ENCODE measurements around the gene MYOZ1. TPM values are rescaled to one million over a fixed set of nuclear protein-coding genes. Genes with fewer than 3 reads are reported as not detected.
"Not testable (repeated sequence)": the region's sequence is repeated elsewhere in the genome, so short reads cannot be mapped to it uniquely, and the experiment has no call there.

The MYOZ1 gene, protein sequence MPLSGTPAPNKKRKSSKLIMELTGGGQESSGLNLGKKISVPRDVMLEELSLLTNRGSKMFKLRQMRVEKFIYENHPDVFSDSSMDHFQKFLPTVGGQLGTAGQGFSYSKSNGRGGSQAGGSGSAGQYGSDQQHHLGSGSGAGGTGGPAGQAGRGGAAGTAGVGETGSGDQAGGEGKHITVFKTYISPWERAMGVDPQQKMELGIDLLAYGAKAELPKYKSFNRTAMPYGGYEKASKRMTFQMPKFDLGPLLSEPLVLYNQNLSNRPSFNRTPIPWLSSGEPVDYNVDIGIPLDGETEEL
- total RNA-seq (2021) = 0.22 and 0.75 TPM in 2 replicates
- Bru-seq, nascent RNA = percentile 7 among the genes with signal in this experiment
- BruChase-seq, experiment 1, labeled RNA remaining after a 2-hour chase = percentile 10 among the genes with signal in this experiment
- BruChase-seq, experiment 2, labeled RNA remaining after a 6-hour chase = percentile 15 among the genes with signal in this experiment
- long read RNA-seq = 0 reads

DNA sequence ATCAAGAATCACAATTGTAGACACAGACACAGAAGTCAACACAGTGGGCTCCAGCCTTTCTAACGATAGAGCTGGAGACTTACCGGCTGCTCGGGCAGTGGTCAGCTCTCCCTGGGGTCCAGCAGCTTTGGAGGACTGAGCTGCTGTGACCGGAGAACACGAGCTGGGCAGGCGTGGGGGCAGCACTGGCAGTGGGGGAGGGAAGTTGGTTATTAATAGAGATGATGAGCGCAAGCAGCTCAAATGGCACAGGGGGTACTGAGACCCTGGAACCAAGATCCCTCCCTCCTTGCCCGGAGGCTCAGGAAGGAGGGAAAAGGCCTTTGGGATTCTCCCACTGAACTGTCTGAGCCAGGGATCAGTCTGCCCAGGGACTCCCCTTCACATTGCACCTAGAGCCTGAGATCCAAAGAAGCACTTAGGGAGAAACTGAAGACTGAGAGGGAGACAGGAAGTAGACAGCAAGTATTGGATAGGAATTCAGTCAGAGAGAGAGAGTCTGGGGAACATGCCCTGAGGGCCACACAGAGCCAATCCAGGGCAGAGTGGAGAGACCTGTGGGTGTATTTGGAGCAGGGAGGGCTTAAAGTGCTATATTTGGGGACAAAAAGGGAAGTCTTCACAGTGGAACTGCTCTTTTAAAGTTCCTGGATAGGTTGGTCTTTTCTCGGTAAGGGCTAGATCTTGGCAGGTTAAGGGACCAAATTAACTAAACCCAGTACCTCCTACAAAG, at the start of gene MYOZ1:
MYOZ1 (minus strand) TSS at position 147 of the 733 bp plus-strand sequence. CDS start 1,457 bp downstream, outside the sequence.
- no peaks in the 10 kb centered on the region for H3K36me3 ChIP-seq (ENCODE audit: low read depth)
- TF ChIP-seq EZH2 (IDR thresholded peaks at IDR 0.05; ENCODE audit: low read depth) = no peak
- TF ChIP-seq, protein P1, sequence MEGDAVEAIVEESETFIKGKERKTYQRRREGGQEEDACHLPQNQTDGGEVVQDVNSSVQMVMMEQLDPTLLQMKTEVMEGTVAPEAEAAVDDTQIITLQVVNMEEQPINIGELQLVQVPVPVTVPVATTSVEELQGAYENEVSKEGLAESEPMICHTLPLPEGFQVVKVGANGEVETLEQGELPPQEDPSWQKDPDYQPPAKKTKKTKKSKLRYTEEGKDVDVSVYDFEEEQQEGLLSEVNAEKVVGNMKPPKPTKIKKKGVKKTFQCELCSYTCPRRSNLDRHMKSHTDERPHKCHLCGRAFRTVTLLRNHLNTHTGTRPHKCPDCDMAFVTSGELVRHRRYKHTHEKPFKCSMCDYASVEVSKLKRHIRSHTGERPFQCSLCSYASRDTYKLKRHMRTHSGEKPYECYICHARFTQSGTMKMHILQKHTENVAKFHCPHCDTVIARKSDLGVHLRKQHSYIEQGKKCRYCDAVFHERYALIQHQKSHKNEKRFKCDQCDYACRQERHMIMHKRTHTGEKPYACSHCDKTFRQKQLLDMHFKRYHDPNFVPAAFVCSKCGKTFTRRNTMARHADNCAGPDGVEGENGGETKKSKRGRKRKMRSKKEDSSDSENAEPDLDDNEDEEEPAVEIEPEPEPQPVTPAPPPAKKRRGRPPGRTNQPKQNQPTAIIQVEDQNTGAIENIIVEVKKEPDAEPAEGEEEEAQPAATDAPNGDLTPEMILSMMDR (conservative IDR thresholded peaks at IDR 0.05) = no peak
- H3K4me1 ChIP-seq (replicated peaks; ENCODE audit: insufficient read depth) = peaks cover 7% of the 10 kb centered on the region
- ChIA-PET POLR2A (ENCODE audit: unreplicated experiment) (no interaction called here), CTCF (interaction anchor here (0.6 kb wide), 1 partner anchor 17 kb away, joined by 5 read pairs; no protein-coding TSS in a partner anchor)
- H3K4me3 ChIP-seq = no peak within 1 kb of the TSS
- intact Hi-C loops (cut with micrococcal nuclease; ENCODE audit: unreplicated experiment) = no loop called here
- peak in 1 of 2 experiments; percentile 43 for DNase-seq
- H3K4me2 ChIP-seq = 0 out of 2 replicates have a peak within 1 kb of the TSS, but pooled peaks have one; percentile 15
- no peaks in the 10 kb centered on the region for H3F3A ChIP-seq (ENCODE audit: insufficient read depth, low read depth)
- no peak within 1 kb of the TSS; the same call in 1 of the 2 replicates for H2AFZ ChIP-seq
- H3K9me2 ChIP-seq (ENCODE audit: insufficient read depth) = no peaks in the 10 kb centered on the region
- H3K79me2 ChIP-seq (ENCODE audit: low read depth) = no peaks in the 10 kb centered on the region
- no peaks in the 10 kb centered on the region for H3K9me3 ChIP-seq (ENCODE audit: insufficient read depth, low read depth)
- H3K27me3 ChIP-seq (ENCODE audit: insufficient read depth, low read depth) = no peaks in the 10 kb centered on the region
- no peak within 1 kb of the TSS for H3K27ac ChIP-seq
- no TSS peak for BruUV-seq (replicated peaks)
- H4K20me1 ChIP-seq (ENCODE audit: insufficient read depth) = no peaks in the 10 kb centered on the region

GRCh38 chr10:73690755-73691154, 49.5 kb upstream of the MYOZ1 start:
- H3K27me3 ChIP-seq (ENCODE audit: insufficient read depth, low read depth); BruUV-seq (replicated peaks); H3K27ac ChIP-seq; DNase-seq; intact Hi-C loops (cut with micrococcal nuclease; ENCODE audit: unreplicated experiment); H2AFZ ChIP-seq; H3K36me3 ChIP-seq (ENCODE audit: low read depth); H3K4me2 ChIP-seq; H3K9me2 ChIP-seq (ENCODE audit: insufficient read depth); H3F3A ChIP-seq (ENCODE audit: insufficient read depth, low read depth); POLR2A ChIA-PET (ENCODE audit: unreplicated experiment); H3K4me3 ChIP-seq; H4K20me1 ChIP-seq (ENCODE audit: insufficient read depth); H3K4me1 ChIP-seq (replicated peaks; ENCODE audit: insufficient read depth); H3K9me3 ChIP-seq (ENCODE audit: insufficient read depth, low read depth); H3K79me2 ChIP-seq (ENCODE audit: low read depth): not testable (repeated sequence)
- CTCF ChIA-PET = interaction anchor here (0.6 kb wide), 1 partner anchor 36 kb away, joined by 5 read pairs; no protein-coding TSS in a partner anchor

DNA sequence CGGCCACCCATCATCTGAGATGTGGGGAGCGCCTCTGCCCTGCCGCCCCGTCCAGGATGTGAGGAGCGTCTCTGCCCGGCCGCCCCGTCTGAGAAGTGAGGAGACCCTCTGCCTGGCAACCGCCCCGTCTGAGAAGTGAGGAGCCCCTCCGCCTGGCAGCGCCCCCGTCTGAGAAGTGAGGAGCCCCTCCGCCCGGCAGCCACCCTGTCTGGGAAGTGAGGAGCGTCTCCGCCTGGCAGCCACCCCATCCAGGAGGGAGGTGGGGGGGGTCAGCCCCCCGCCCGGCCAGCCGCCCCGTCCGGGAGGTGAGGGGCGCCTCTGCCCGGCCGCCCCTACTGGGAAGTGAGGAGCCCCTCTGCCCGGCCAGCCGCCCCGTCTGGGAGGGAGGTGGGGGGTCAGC, 48.3 kb upstream of the MYOZ1 start:
- POLR2A ChIA-PET (ENCODE audit: unreplicated experiment) = not testable (repeated sequence)

GRCh38 chr10:73687641-73688040, 46.4 kb upstream of the MYOZ1 start:
- BruUV-seq (replicated peaks); CTCF ChIA-PET; H2AFZ ChIP-seq; H3K9me3 ChIP-seq (ENCODE audit: insufficient read depth, low read depth); DNase-seq; H3F3A ChIP-seq (ENCODE audit: insufficient read depth, low read depth); H3K36me3 ChIP-seq (ENCODE audit: low read depth); H3K4me3 ChIP-seq; H4K20me1 ChIP-seq (ENCODE audit: insufficient read depth); H3K4me2 ChIP-seq; H3K9me2 ChIP-seq (ENCODE audit: insufficient read depth); H3K27me3 ChIP-seq (ENCODE audit: insufficient read depth, low read depth); H3K79me2 ChIP-seq (ENCODE audit: low read depth); H3K4me1 ChIP-seq (replicated peaks; ENCODE audit: insufficient read depth); intact Hi-C loops (cut with micrococcal nuclease; ENCODE audit: unreplicated experiment); H3K27ac ChIP-seq: not testable (repeated sequence)
- POLR2A ChIA-PET (ENCODE audit: unreplicated experiment) = interaction anchor here (0.7 kb wide), 1 partner anchor 474 kb away, joined by 3 read pairs; no protein-coding TSS in a partner anchor

More for the DNA sequence above, 48.3 kb upstream of the MYOZ1 start:
- H3K36me3 ChIP-seq (ENCODE audit: low read depth); H2AFZ ChIP-seq; H3F3A ChIP-seq (ENCODE audit: insufficient read depth, low read depth); H3K4me1 ChIP-seq (replicated peaks; ENCODE audit: insufficient read depth); H3K4me2 ChIP-seq; H3K9me2 ChIP-seq (ENCODE audit: insufficient read depth); H3K4me3 ChIP-seq; H4K20me1 ChIP-seq (ENCODE audit: insufficient read depth); H3K9me3 ChIP-seq (ENCODE audit: insufficient read depth, low read depth); H3K27ac ChIP-seq; BruUV-seq (replicated peaks); H3K79me2 ChIP-seq (ENCODE audit: low read depth); intact Hi-C loops (cut with micrococcal nuclease; ENCODE audit: unreplicated experiment); DNase-seq; H3K27me3 ChIP-seq (ENCODE audit: insufficient read depth, low read depth); CTCF ChIA-PET: not testable (repeated sequence)

- H3F3A ChIP-seq (ENCODE audit: insufficient read depth, low read depth); H3K4me3 ChIP-seq; H4K20me1 ChIP-seq (ENCODE audit: insufficient read depth); H3K27me3 ChIP-seq (ENCODE audit: insufficient read depth, low read depth); DNase-seq; H3K27ac ChIP-seq; H3K79me2 ChIP-seq (ENCODE audit: low read depth); intact Hi-C loops (cut with micrococcal nuclease; ENCODE audit: unreplicated experiment); H3K9me3 ChIP-seq (ENCODE audit: insufficient read depth, low read depth); CTCF ChIA-PET; H2AFZ ChIP-seq; BruUV-seq (replicated peaks); POLR2A ChIA-PET (ENCODE audit: unreplicated experiment); H3K9me2 ChIP-seq (ENCODE audit: insufficient read depth); H3K4me1 ChIP-seq (replicated peaks; ENCODE audit: insufficient read depth); H3K4me2 ChIP-seq; H3K36me3 ChIP-seq (ENCODE audit: low read depth): not testable (repeated sequence)
Measured at GRCh38 chr10:73674546-73674945, 33.3 kb upstream of the MYOZ1 start.

GRCh38 chr10:73668378-73668777, 27.1 kb upstream of the MYOZ1 start:
- H3K9me2 ChIP-seq (ENCODE audit: insufficient read depth); H3K79me2 ChIP-seq (ENCODE audit: low read depth); intact Hi-C loops (cut with micrococcal nuclease; ENCODE audit: unreplicated experiment); H3K4me3 ChIP-seq; H3K4me2 ChIP-seq; H4K20me1 ChIP-seq (ENCODE audit: insufficient read depth); POLR2A ChIA-PET (ENCODE audit: unreplicated experiment); H3K36me3 ChIP-seq (ENCODE audit: low read depth); H3K27me3 ChIP-seq (ENCODE audit: insufficient read depth, low read depth); DNase-seq; H3F3A ChIP-seq (ENCODE audit: insufficient read depth, low read depth); H3K9me3 ChIP-seq (ENCODE audit: insufficient read depth, low read depth); BruUV-seq (replicated peaks); H3K27ac ChIP-seq; CTCF ChIA-PET; H2AFZ ChIP-seq: not testable (repeated sequence)
- peaks cover 28% of the 10 kb centered on the region for H3K4me1 ChIP-seq (replicated peaks; ENCODE audit: insufficient read depth)

All from PC-9 (cell line).